T-helper 1 cell treated with Interleukin-12 subunit alpha and Interleukin-12 subunit beta and Interleukin-4 antibody, amounts not matched to agents 30 μg/mL and 1 μg/mL, for 36 hours (primary cell): ENCODE data around the gene PCDHA11.
"Not testable (repeated sequence)": the region's sequence is repeated elsewhere in the genome, so short reads cannot be mapped to it uniquely, and the experiment has no call there.

Experiments used
- H3K27ac Mint-ChIP-seq: one replicate; pipeline ENCODE4 v1.8.0; 2021; ENCODE audit warnings: mild to moderate bottlenecking, mixed read lengths
- H3K27me3 Mint-ChIP-seq: one replicate; pipeline ENCODE4 v1.8.0; 2021; ENCODE audit warnings: low read depth, mixed read lengths
- H3K36me3 Mint-ChIP-seq: one replicate; pipeline ENCODE4 v1.8.0; 2021; ENCODE audit warnings: low read depth, mixed read lengths
- H3K4me1 Mint-ChIP-seq: one replicate; pipeline ENCODE4 v1.8.0; 2021; ENCODE audit warnings: low read depth, mixed read lengths
- H3K4me3 Mint-ChIP-seq: one replicate; pipeline ENCODE4 v1.8.0; 2021; ENCODE audit warnings: mild to moderate bottlenecking, moderate library complexity, mixed read lengths
- H3K9me3 Mint-ChIP-seq: one replicate; pipeline ENCODE4 v1.8.0; 2021; ENCODE audit warnings: mixed read lengths

The PCDHA11 gene

GRCh38 chr5:140875085-140876065 lies 6.6 kb downstream of the PCDHA11 start, which contains the start of gene PCDHA12:
Gene PCDHA12 (plus strand): TSS chr5:140875308. CDS start chr5:140875473, 165 bp downstream.
- peaks cover 1% of the 10 kb centered on the region for H3K36me3 Mint-ChIP-seq
- H3K27me3 Mint-ChIP-seq = no peaks in the 10 kb centered on the region
- no peak within 1 kb of the TSS for H3K4me3 Mint-ChIP-seq
- peaks cover 22% of the 10 kb centered on the region for H3K9me3 Mint-ChIP-seq
- H3K4me1 Mint-ChIP-seq = no peaks in the 10 kb centered on the region
- H3K27ac Mint-ChIP-seq = no peak within 1 kb of the TSS

DNA sequence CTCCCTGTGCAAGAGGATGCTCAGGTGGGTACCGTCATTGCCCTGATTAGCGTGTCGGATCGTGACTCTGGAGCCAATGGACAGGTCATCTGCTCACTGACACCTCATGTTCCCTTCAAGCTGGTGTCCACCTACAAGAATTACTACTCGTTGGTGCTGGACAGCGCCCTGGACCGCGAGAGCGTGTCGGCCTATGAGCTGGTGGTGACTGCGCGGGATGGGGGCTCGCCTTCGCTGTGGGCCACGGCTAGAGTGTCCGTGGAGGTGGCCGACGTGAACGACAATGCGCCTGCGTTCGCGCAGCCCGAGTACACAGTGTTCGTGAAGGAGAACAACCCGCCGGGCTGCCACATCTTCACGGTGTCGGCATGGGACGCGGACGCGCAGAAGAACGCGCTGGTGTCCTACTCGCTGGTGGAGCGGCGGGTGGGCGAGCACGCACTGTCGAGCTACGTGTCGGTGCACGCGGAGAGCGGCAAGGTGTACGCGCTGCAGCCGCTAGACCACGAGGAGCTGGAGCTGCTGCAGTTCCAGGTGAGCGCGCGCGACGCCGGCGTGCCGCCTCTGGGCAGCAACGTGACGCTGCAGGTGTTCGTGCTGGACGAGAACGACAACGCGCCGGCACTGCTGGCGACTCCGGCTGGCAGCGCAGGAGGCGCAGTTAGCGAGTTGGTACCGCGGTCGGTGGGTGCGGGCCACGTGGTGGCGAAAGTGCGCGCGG lies 7.9 kb downstream of the PCDHA11 start:
- H3K9me3 Mint-ChIP-seq = peaks cover 33% of the 10 kb centered on the region
- H3K4me3 Mint-ChIP-seq, H3K36me3 Mint-ChIP-seq, H3K4me1 Mint-ChIP-seq, H3K27ac Mint-ChIP-seq, H3K27me3 Mint-ChIP-seq: not testable (repeated sequence)

DNA sequence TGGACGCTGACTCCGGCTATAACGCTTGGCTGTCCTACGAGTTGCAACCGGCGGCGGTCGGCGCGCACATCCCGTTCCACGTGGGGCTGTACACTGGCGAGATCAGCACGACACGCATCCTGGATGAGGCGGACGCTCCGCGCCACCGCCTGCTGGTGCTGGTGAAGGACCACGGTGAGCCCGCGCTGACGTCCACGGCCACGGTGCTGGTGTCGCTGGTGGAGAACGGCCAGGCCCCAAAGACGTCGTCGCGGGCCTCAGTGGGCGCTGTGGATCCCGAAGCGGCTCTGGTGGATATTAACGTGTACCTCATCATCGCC lies 8.5 kb downstream of the PCDHA11 start:
- H3K36me3 Mint-ChIP-seq = peaks cover 1% of the 10 kb centered on the region
- H3K4me1 Mint-ChIP-seq = no peaks in the 10 kb centered on the region
- H3K27me3 Mint-ChIP-seq = no peaks in the 10 kb centered on the region
- no peak overlapping the region for H3K27ac Mint-ChIP-seq
- peaks cover 30% of the 10 kb centered on the region for H3K9me3 Mint-ChIP-seq
- H3K4me3 Mint-ChIP-seq = no peak overlapping the region

DNA sequence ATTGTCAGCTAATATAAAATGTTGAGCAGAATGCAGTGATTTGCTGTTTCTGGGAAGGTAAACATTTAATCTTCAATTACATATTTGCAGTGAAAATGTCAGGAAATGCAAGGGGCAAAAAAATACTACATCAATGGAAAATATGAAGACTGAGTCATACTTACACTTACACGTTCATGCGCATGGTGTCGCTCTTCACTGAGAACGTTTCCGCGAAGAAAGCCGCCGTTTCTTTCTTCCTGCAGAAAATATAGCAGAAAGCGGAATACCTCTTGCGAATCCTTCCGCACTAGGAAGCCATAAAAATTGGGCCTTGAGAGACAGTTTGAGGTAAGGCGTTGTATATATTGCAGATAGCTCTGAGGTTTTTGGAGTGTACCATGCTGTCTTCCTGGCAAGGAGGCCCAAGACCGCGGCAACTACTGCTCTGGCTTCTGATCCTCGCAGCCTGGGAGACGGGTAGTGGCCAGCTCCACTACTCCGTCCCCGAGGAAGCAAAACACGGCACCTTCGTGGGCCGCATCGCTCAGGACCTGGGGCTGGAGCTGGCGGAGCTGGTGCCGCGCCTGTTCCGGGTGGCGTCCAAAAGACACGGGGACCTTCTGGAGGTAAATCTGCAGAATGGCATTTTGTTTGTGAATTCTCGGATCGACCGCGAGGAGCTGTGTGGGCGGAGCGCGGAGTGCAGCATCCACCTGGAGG lies 13.3 kb downstream of the PCDHA11 start, which contains the start of gene PCDHA13:
Gene PCDHA13, plus strand, starts transcription at position 236 of the 702 bp plus-strand sequence. Its CDS starts 145 bp downstream, at position 381.
- Mint-ChIP-seq H3K36me3 (peaks cover 1% of the 10 kb centered on the region), H3K27ac (peak within 1 kb of the TSS; percentile 42), H3K9me3 (peaks cover 22% of the 10 kb centered on the region), H3K27me3 (no peaks in the 10 kb centered on the region), H3K4me3 (no peak within 1 kb of the TSS), H3K4me1 (no peaks in the 10 kb centered on the region)

DNA sequence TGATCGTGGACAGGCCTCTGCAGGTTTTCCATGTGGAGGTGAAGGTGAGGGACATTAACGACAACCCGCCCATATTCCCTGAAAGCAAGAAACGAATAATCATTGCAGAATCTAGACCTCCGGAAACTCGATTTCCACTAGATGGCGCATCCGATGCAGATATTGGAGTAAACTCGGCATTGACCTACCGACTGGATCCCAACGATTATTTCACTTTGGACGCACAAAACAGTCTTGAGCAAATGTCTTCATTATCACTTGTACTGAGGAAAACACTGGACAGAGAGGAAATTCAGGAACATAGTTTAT lies 13.8 kb downstream of the PCDHA11 start:
- Mint-ChIP-seq H3K27ac (peak overlapping the region; percentile 42), H3K27me3 (no peaks in the 10 kb centered on the region), H3K9me3 (peaks cover 25% of the 10 kb centered on the region)

GRCh38 chr5:140883373-140883772 lies 14.6 kb downstream of the PCDHA11 start:
- H3K27ac Mint-ChIP-seq = no peak overlapping the region
- peaks cover 1% of the 10 kb centered on the region for H3K36me3 Mint-ChIP-seq
- no peak overlapping the region for H3K4me3 Mint-ChIP-seq
- no peaks in the 10 kb centered on the region for H3K4me1 Mint-ChIP-seq
- H3K9me3 Mint-ChIP-seq = peaks cover 25% of the 10 kb centered on the region
- H3K27me3 Mint-ChIP-seq = no peaks in the 10 kb centered on the region

More for the DNA sequence above, 13.8 kb downstream of the PCDHA11 start:
- H3K4me1 Mint-ChIP-seq = no peaks in the 10 kb centered on the region
- H3K36me3 Mint-ChIP-seq = peaks cover 1% of the 10 kb centered on the region
- no peak overlapping the region for H3K4me3 Mint-ChIP-seq

DNA sequence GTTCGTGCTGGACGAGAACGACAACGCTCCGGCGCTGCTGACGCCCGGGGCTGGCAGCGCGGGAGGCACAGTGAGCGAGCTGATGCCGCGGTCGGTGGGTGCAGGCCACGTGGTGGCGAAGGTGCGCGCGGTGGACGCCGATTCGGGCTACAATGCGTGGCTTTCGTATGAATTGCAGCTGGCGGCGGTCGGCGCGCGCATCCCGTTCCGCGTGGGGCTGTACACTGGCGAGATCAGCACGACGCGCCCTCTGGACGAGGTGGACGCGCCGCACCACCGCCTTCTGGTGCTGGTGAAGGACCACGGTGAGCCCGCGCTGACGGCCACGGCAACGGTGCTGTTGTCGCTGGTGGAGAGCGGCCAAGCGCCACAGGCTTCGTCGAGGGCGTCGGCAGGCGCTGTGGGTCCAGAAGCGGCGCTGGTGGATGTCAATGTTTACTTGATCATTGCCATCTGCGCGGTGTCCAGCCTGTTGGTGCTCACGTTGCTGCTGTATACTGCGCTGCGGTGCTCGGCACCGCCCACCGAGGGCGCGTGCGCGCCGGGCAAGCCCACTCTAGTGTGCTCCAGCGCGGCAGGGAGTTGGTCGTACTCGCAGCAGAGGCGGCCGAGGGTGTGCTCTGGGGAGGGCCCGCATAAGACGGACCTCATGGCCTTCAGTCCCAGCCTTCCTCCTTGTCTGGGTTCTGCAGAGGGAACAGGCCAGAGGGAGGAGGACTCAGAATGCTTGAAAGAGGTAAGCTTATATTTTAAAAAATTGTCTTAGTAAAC lies 15.4 kb downstream of the PCDHA11 start:
- Mint-ChIP-seq H3K27ac (no peak overlapping the region), H3K4me1 (no peaks in the 10 kb centered on the region), H3K27me3 (no peaks in the 10 kb centered on the region), H3K36me3 (peaks cover 1% of the 10 kb centered on the region), H3K9me3 (peaks cover 25% of the 10 kb centered on the region), H3K4me3 (no peak overlapping the region)

DNA sequence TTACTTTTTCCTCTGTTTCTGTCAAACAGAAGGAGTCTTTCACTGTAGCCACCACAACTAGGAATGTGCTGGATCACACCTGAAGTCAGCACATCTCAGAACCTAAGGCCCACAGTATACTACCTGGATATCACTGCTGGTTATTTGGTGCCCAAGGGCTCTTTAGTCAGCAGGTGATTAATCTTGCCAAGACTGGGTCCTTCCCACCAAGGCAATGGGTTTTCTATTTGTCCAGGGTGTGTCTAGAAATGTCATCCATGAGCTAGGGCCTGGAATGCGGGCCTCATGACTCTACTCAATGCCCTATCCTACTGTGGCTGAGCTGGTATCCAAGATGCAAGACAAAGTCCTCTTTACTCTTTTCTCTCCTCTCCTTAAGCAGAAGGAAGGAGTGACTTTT lies 47.6 kb downstream of the PCDHA11 start:
- Mint-ChIP-seq H3K36me3 (no peaks in the 10 kb centered on the region), H3K27me3 (no peaks in the 10 kb centered on the region), H3K9me3 (peaks cover 15% of the 10 kb centered on the region), H3K4me3 (no peak overlapping the region), H3K4me1 (no peaks in the 10 kb centered on the region), H3K27ac (no peak overlapping the region)
